Measurements from ENCODE around the gene ZNF91.
"Not testable (repeated sequence)": the region's sequence is repeated elsewhere in the genome, so short reads cannot be mapped to it uniquely, and the experiment has no call there.

ZNF91 gene

GRCh38 chr19:23394511-23394910 lies 760 bp downstream of the ZNF91 start:
- no peak for DNase-seq

GRCh38 chr19:23393121-23393520 lies 2.1 kb downstream of the ZNF91 start:
- no peak for DNase-seq

GRCh38 chr19:23391236-23391635 lies 4.0 kb downstream of the ZNF91 start:
- no peak for DNase-seq

- DNase-seq = no peak
Observed at GRCh38 chr19:23385404-23385803, 9.9 kb downstream of the ZNF91 start.

DNA sequence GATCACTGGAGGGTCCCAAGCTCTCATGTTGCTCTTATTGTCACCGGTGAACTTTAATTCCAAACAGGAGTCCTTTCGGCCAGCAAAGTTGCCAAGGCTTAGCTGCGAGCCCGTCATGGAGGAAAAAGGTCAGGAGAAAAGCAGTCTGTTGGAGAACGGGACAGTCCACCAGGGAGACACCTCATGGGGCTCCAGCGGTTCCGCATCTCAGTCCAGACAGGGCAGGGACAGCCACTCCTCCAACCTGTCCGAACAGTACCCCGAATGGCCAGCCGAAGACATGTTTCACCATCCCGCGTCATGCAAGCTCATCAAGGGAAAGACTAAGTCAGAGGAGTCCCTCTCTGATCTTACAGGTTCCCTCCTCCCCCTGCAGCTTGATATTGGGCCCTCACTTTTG lies 10.4 kb downstream of the ZNF91 start:
- DNase-seq = no peak

GRCh38 chr19:23384166-23384565 lies 11.1 kb downstream of the ZNF91 start:
- no peak for DNase-seq

DNA sequence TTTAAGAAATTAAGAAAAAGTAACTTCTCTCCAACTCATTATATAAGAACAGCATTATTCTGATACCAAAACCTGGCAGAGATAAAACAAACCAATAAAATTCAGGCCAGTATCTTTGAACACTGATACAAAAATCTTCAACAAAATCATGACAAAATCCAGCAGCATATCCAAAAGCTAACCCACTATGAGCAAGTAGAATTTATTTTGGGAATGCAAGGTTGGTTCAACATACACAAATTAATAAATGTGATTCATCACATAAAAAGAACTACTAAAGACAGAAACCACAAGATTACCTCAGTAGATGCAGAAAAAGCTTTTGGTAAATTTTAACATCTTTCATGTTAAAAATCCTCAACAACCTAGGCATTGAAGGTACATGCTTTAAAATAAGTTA lies 12.3 kb downstream of the ZNF91 start:
- DNase-seq = no peak

DNA sequence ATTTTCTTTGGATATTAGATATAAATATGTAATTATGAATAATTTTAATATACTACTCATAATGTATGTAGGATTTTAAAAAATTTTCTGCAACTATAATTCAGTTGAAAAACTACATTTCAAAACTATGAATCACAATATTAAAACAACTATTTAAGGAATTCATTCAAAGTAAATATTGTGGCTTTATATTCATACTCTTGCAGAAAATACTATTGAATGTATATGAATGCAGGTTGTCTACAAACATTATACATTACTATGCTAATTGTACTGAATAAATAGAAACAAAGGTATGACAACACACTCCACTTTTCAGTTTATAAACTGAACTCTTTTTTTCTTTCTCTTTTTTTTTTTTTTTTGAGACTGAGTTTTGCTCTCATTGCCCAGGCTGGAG lies 14.2 kb downstream of the ZNF91 start:
- DNase-seq = no peak

DNA sequence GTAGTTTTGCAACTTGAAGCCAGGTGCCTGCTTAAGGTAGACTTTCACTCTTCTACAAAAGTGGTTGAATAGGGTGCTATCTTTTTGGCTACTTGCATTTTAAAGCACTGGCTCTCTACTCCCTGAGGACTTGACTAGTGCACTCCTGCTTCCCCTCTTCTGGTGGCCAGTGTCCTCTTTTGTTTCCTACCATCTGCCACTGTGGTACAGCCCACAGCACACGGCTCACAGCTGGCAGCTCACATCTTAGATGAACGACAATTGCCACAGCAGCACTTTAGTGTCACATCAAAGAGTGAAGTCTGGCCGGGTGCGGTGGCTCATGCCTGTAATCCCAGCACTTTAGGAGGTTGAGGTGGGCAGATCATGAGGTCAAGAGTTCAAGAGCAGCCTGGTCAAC lies 15.6 kb downstream of the ZNF91 start:
- DNase-seq = not testable (repeated sequence)

- DNase-seq = no peak
Observed at GRCh38 chr19:23378948-23379347, 16.3 kb downstream of the ZNF91 start.

- no peak for DNase-seq
Observed at GRCh38 chr19:23377276-23377675, 18.0 kb downstream of the ZNF91 start.

DNA sequence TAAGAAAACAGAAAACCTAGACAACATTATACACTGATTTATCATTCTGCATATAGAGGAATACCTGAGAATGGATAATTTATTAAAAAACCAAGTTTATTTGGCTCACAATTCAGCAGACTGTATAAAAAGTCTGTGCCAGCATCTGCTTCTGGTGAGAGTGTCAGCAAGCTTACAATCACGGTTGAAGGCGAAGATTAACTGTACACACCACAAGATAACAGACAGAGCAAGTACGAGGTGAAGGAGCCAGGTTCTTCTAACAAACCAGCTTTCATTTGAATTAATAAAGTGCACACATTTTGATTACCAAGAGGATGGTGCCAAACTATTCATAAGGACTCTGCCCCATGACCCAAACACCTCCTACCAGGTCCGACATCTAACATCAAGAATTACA lies 28.8 kb downstream of the ZNF91 start:
- no peak for DNase-seq

GRCh38 chr19:23366031-23366430 lies 29.2 kb downstream of the ZNF91 start:
- not testable (repeated sequence) for DNase-seq

DNA sequence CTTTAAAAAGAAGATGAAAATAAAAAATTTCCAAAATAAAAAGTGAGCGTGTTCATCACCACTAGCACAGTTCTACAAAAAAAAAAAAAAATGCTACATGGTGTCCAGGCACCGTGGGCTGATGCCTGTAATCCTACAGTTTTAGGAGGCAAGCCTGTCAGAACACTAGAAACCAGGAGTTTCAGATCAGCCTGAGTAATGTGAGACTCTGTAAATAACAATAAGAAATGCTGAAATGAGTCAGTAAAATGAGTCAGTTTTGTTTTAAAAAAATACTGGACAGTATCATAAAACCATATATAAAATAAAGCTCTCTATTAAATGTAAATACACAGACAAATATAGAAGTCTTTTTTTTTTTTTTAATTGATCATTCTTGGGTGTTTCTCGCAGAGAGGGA lies 30.0 kb downstream of the ZNF91 start:
- DNase-seq = no peak

- DNase-seq = not testable (repeated sequence)
Observed at GRCh38 chr19:23361843-23362242, 33.4 kb downstream of the ZNF91 start.

DNA sequence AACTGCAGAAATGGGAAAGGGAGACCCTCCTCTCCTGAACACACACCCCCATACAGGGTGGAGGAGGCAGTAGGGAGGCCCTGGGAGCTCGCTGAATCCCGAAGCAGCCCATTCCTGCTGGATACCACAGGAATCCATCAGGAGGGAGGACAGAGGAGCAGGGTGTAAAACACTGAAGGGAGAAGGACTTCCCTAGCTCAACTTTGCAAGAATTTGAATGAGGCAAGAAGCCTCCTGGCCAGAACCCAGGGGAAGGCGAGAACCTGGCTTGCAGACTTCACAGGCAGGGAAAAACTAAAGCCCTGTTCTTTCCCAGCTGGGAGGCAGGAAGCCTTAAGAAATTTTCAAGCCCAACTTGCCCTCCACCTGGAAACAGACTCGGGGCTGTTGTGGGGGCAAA lies 43.5 kb downstream of the ZNF91 start:
- DNase-seq = no peak

DNA sequence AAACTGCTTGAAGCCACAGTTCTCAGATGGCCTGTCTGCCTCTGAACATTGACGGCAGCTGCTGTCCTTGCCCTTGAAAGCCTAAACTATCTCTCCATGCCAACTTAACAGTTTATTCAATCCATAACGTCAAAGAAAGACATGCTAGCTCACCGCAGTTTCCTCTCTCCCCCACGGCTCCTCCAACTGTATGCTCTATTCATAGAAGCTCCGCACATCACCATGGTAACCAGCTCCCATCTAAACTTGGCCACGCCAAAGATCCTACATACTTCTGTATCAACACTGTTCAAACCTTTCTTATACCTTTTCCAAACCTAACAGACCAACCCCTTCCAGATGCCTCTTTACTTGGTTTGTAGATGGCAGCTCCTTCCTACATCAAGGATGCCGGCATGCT lies 48.6 kb downstream of the ZNF91 start:
- DNase-seq = no peak

- no peak for DNase-seq
Observed at GRCh38 chr19:23345838-23346237, 49.4 kb downstream of the ZNF91 start.

DNA sequence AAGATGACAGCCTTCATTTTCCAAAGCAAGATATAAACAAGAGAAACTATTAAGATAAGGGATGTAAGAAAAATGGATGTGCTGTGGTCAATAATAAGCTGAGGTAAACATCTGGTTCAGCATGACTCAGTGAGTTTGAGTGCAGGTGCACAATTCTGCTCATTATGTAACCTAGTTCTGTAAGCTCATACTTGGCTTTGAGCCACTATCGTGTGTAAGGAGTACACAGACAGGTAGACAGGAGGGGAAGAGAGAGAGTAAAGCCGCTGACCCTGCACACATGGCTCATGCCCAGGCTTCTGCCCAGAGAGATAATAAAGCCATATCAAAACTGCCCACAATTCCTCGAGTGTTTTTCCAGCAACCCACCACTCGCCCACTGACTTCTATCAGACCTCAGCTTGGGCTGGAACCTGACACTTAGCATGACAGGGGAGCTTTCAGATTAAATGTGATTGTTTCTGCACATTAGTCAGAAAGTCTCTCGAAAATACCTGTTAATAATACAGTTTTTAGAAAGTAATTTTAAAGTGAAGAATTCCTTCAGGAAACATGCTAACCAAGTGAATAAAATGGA lies 51.7 kb downstream of the ZNF91 start:
- DNase-seq = no peak

DNA sequence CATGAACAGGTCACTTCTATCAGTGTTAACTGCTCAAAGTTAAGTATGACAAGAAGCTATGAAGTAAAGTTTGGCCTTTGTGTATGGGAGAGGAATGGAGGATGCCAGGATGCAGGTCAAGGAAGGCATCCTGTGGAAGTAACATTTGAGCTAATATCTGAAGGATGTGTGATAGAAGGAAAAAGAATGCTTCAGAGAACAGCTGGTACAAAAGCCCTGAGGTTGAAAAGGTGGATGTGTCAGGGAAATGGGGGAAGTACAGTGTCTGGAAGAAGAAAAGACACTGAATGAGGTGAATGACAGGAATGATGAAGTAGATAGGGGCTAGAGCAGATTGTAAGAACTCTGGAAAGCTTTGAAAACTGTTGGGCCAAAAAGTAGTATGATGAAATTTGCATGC lies 67.1 kb downstream of the ZNF91 start:
- no peak for DNase-seq

GRCh38 chr19:23321953-23322549 lies 73.2 kb downstream of the ZNF91 start:
- no peak for DNase-seq

- not testable (repeated sequence) for DNase-seq
Observed at GRCh38 chr19:23321403-23321802, 73.9 kb downstream of the ZNF91 start.

DNA sequence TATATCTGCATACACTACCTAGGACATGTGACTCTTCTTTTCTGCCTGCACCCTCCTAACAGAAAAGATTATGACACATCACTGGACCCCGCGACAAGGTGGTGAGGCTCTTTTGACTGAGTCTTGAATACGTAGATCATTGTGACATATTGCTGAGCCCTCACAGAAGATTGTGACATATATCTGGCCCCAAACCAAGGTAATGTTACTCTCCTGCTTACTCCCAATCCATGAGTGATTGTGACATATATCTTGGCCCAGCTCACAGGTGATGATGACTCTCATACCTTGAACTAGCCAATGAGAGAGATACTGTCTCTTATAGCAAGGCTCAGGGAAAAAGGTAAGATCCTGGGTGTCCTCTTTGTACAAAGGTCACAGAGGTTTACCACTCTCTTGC lies 75.7 kb downstream of the ZNF91 start:
- not testable (repeated sequence) for DNase-seq

DNA sequence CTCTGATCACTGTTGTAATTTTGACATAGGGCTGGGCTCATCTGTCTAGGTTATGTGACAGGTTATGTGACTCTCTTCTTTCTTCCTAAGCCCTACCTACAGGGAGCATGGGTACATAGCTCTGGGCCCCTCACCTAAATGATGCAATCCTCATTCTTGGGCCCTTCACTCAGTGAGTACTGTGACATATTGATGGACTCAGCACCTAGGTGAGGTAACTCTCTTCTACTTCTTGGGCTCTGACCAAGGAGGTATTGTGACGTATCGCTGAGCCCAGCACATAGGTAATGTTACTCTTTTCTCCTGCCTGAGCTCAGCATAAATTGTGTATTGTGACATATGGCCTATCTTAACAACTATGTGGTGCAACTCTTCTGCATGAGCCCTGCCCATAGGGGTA lies 76.3 kb downstream of the ZNF91 start:
- DNase-seq = not testable (repeated sequence)

GRCh38 chr19:23318143-23318542 lies 77.1 kb downstream of the ZNF91 start:
- DNase-seq = no peak
